Memory B cell (primary cell): Measurements from ENCODE around the gene MTX3.

Experiments used
- ATAC-seq: fragments of 150-1000 bp; cut with Tn5 transposase; 2 replicates; pipeline ENCODE4 v1.10.0; 2021; ENCODE audit warnings: low read depth, mild to moderate bottlenecking, moderate library complexity
- DNase-seq, 2 donors: peaks; one replicate each; pipeline ENCODE4 v3.0.0; 2022; ENCODE audit warnings: low spot score in 2 of 2
- H3K27ac Mint-ChIP-seq: one replicate; pipeline ENCODE4 v1.8.0; 2022; ENCODE audit warnings: mild to moderate bottlenecking, moderate library complexity, mixed read lengths
- H3K27me3 Mint-ChIP-seq: one replicate; pipeline ENCODE4 v1.8.0; 2022; ENCODE audit warnings: mixed read lengths
- H3K36me3 Mint-ChIP-seq: one replicate; pipeline ENCODE4 v1.8.0; 2022; ENCODE audit warnings: mild to moderate bottlenecking, mixed read lengths
- H3K4me1 Mint-ChIP-seq: one replicate; pipeline ENCODE4 v1.8.0; 2022; ENCODE audit warnings: mixed read lengths
- H3K4me3 Mint-ChIP-seq: one replicate; pipeline ENCODE4 v1.8.0; 2022; ENCODE audit warnings: mild to moderate bottlenecking, moderate library complexity, mixed read lengths
- H3K9me3 Mint-ChIP-seq: one replicate; pipeline ENCODE4 v1.8.0; 2022; ENCODE audit warnings: mixed read lengths

Gene MTX3

GRCh38 chr5:79934681-79935080 is 56.4 kb downstream of the MTX3 start:
- Mint-ChIP-seq H3K9me3 (no peaks in the 10 kb centered on the region), H3K27ac (no peak overlapping the region), H3K4me3 (no peak overlapping the region), H3K27me3 (peaks cover 3% of the 10 kb centered on the region), H3K36me3 (no peaks in the 10 kb centered on the region), H3K4me1 (no peaks in the 10 kb centered on the region)
- DNase-seq (no peak), ATAC-seq (no peak)

GRCh38 chr5:79932510-79933504 is 58.3 kb downstream of the MTX3 start:
- H3K9me3 Mint-ChIP-seq, result no peaks in the 10 kb centered on the region
- ATAC-seq (no peak), DNase-seq (no peak)
- H3K27me3 Mint-ChIP-seq, result peaks cover 3% of the 10 kb centered on the region
- no peak overlapping the region for H3K4me3 Mint-ChIP-seq
- H3K36me3 Mint-ChIP-seq, result no peaks in the 10 kb centered on the region
- no peaks in the 10 kb centered on the region for H3K4me1 Mint-ChIP-seq
- no peak overlapping the region for H3K27ac Mint-ChIP-seq

- H3K27me3 Mint-ChIP-seq, result peaks cover under 1% of the 10 kb centered on the region
- DNase-seq (no peak), ATAC-seq (no peak)
- no peak overlapping the region for H3K4me3 Mint-ChIP-seq
- no peaks in the 10 kb centered on the region for H3K4me1 Mint-ChIP-seq
- no peaks in the 10 kb centered on the region for H3K9me3 Mint-ChIP-seq
- H3K27ac Mint-ChIP-seq, result no peak overlapping the region
- H3K36me3 Mint-ChIP-seq, result no peaks in the 10 kb centered on the region
These were observed 59.2 kb downstream of the MTX3 start for GRCh38 chr5:79931866-79932265.

- Mint-ChIP-seq H3K27ac (no peak overlapping the region), H3K4me1 (no peaks in the 10 kb centered on the region), H3K36me3 (no peaks in the 10 kb centered on the region), H3K9me3 (no peaks in the 10 kb centered on the region), H3K27me3 (no peaks in the 10 kb centered on the region), H3K4me3 (no peak overlapping the region)
- no peak for DNase-seq
- no peak for ATAC-seq
These were observed 59.7 kb downstream of the MTX3 start for GRCh38 chr5:79931409-79931808.

- Mint-ChIP-seq H3K27me3 (peaks cover 2% of the 10 kb centered on the region), H3K4me1 (no peaks in the 10 kb centered on the region), H3K36me3 (no peaks in the 10 kb centered on the region)
These were observed 62.0 kb downstream of the MTX3 start for GRCh38 chr5:79929095-79929494.

More at GRCh38 chr5:79929095-79929494, 62.0 kb downstream of the MTX3 start:
- no peaks in the 10 kb centered on the region for H3K9me3 Mint-ChIP-seq
- no peak overlapping the region for H3K4me3 Mint-ChIP-seq
- no peak overlapping the region for H3K27ac Mint-ChIP-seq
- no peak for ATAC-seq
- no peak for DNase-seq
